Chondrocyte (in vitro differentiated cells): ENCODE measurements around the gene PXN. TPM values are rescaled to one million over a fixed set of nuclear protein-coding genes. Genes with fewer than 3 reads are reported as not detected.
A peak's percentile ranks its signal among the peaks of the same experiment; 100 is the strongest.
"Not testable (repeated sequence)": the region's sequence is repeated elsewhere in the genome, so short reads cannot be mapped to it uniquely, and the experiment has no call there.

Experiments used
- DNase-seq: peaks from one replicate; pipeline ENCODE4 v3.0.0; 2021; ENCODE audit warnings: mixed read lengths, low spot score
- H3K27ac Mint-ChIP-seq: one replicate; pipeline ENCODE4 v1.8.0; 2021; ENCODE audit warnings: mild to moderate bottlenecking, moderate library complexity, mixed read lengths; ENCODE audit not compliant: unreplicated experiment
- H3K27me3 Mint-ChIP-seq: 2 replicates; pipeline ENCODE4 v1.8.0; 2021; ENCODE audit warnings: low read depth, mixed read lengths
- H3K36me3 Mint-ChIP-seq: 2 replicates; pipeline ENCODE4 v1.8.0; 2021; ENCODE audit warnings: low read depth, mixed read lengths
- H3K4me1 Mint-ChIP-seq: 2 replicates; pipeline ENCODE4 v1.8.0; 2021; ENCODE audit warnings: low read depth, mild to moderate bottlenecking, mixed read lengths
- H3K4me3 Mint-ChIP-seq: one replicate; pipeline ENCODE4 v1.8.0; 2021; ENCODE audit warnings: mild to moderate bottlenecking, moderate library complexity, mixed read lengths; ENCODE audit not compliant: unreplicated experiment
- H3K9me3 Mint-ChIP-seq: 2 replicates; pipeline ENCODE4 v1.8.0; 2021; ENCODE audit warnings: low read depth, mixed read lengths
- total RNA-seq: library from RNA; stranded (reverse); gene quantifications from 3 replicates; pipeline ENCODE4 v1.2.1, GENCODE V29; 2021
- TF ChIP-seq, protein P1 (sequence below): fragments of 200-600 bp; sonication (generic); IDR thresholded peaks from 2 replicates; pipeline ENCODE4 v1.5.0; 2021; ENCODE audit warnings: antibody characterized with exemption, mild to moderate bottlenecking, moderate library complexity

PXN gene
- total RNA-seq, 1 donor from 2014 or later = 70.5 TPM

DNA sequence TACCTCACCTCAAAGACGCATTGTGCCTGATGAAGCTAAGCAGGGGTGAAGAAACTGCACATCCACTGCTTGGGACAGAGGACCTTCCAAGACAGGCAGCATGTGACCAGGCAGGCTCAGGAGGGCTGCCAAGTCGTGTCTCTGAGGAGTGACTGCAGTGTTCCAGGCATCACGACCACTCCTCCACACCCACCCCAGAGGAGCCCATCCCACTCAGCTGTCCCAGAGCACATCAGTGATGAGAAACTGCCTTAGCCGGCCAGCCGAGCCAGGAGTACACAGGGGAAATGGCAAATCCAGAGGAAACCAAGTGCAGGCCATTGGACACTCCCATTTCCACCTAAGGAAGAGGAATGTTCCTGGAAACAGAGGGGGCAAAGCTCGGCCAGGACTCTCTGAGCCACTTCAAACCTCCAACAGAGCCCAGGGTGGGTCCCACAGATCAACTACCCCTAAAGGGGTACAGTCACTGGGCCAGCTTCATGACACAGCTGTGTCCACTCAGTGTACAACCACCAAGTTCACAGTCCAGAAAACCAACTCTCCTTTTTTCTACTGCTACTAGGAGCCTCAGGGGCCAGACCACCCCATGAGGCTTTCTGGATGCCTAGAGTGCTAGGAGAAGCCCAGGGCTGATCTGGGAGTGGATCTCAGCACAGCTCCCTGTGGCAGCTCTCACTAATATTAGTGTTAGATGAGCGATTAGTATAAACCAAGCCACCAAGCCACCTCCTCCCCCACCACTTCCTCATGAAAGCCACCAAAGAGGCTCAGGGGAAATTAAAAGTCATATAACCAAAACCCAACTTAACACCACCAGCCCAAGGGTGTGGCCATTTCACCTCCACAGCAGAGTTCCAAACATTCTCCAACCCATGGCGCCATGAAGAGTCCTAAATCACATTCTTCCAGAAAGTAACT is 15.4 kb downstream of the PXN start:
- Mint-ChIP-seq H3K4me3 (no peak overlapping the region), H3K27ac (peak overlapping the region; percentile 76), H3K9me3 (no peaks in the 10 kb centered on the region), H3K4me1 (peaks cover 69% of the 10 kb centered on the region), H3K36me3 (peaks cover 7% of the 10 kb centered on the region), H3K27me3 (no peaks in the 10 kb centered on the region)
- DNase-seq = no peak
- TF ChIP-seq, protein P1, sequence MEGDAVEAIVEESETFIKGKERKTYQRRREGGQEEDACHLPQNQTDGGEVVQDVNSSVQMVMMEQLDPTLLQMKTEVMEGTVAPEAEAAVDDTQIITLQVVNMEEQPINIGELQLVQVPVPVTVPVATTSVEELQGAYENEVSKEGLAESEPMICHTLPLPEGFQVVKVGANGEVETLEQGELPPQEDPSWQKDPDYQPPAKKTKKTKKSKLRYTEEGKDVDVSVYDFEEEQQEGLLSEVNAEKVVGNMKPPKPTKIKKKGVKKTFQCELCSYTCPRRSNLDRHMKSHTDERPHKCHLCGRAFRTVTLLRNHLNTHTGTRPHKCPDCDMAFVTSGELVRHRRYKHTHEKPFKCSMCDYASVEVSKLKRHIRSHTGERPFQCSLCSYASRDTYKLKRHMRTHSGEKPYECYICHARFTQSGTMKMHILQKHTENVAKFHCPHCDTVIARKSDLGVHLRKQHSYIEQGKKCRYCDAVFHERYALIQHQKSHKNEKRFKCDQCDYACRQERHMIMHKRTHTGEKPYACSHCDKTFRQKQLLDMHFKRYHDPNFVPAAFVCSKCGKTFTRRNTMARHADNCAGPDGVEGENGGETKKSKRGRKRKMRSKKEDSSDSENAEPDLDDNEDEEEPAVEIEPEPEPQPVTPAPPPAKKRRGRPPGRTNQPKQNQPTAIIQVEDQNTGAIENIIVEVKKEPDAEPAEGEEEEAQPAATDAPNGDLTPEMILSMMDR = no peak

DNA sequence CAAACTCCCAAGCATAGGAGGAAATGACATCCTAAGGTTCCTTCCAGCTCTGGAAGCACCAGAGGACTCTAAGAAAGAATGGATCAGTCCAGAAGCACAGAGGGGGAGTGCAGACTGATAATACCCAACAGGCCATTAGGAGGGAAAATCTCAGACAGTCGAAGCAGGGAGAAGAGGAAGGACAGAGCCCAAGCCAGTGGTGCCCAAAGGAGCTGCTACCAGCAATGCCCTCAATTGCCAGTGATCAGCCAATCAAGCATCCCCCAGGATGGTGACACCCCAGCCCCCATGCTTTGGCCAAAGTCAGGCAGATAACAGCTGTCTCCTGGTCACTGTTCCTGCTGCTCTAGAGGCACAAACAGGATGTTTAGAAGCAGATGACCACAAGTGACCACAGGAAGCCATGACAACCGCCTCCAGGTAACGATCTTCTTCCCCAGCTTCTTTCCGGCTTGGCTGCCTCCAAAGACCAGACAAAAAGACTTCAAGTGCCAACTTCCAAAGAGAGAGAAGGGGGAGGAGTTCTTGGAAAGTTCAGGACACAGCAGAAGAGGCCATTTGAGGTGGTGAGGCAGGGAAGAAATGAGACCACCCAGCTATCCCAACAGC is 16.2 kb downstream of the PXN start:
- H3K27ac Mint-ChIP-seq = peak overlapping the region; percentile 49
- H3K9me3 Mint-ChIP-seq = no peaks in the 10 kb centered on the region
- no peaks in the 10 kb centered on the region for H3K27me3 Mint-ChIP-seq
- TF ChIP-seq, protein P1 = no peak
- H3K4me1 Mint-ChIP-seq = peaks cover 69% of the 10 kb centered on the region
- peaks cover 2% of the 10 kb centered on the region for H3K36me3 Mint-ChIP-seq
- H3K4me3 Mint-ChIP-seq = no peak overlapping the region
- no peak for DNase-seq

DNA sequence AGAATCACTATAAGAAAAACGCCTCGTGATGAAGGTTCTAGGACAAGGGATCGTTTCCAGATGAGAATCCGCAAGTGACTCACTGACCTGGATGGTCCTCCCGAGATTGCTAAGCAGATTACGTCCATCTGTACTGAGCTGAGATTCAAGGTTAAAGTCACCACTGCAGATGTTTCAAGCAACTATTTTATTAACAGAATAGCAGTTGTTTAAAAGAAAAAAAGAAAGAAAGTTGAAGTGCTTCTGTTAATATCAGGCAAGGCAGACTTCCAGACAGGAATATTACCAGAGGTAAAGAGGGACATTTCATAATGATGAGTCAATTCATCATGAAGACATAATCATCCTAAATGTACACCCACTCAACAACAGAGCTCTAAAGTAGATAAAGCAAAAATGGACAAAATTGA is 17.9 kb downstream of the PXN start:
- no peak for DNase-seq
- TF ChIP-seq, protein P1 = no peak
- Mint-ChIP-seq H3K4me1 (peaks cover 77% of the 10 kb centered on the region), H3K27ac (peak overlapping the region; percentile 49), H3K36me3 (peaks cover 2% of the 10 kb centered on the region), H3K9me3 (no peaks in the 10 kb centered on the region), H3K4me3 (no peak overlapping the region), H3K27me3 (no peaks in the 10 kb centered on the region)

DNA sequence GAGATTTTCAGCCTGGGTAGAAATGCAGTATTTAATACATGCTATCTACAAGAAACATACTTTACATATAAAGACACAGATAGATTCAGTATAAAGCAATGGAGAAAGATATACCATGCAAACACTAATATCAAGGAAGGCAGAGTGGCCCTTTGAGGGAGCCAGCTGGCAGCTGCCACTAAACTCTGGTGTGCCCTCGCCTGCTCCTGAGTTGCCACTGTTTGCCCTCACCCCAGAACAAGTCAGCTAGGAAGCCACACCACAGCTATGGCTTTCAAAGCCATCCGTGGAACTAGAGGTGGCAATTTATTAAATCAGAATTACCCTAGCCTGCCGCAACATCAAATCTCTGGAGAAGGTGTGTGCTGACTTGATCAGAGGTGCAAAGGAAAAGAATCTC is 18.3 kb downstream of the PXN start:
- no peaks in the 10 kb centered on the region for H3K27me3 Mint-ChIP-seq
- no peak overlapping the region for H3K4me3 Mint-ChIP-seq
- DNase-seq = no peak

GRCh38 chr12:120246705-120247104 is 18.8 kb downstream of the PXN start:
- not testable (repeated sequence) for H3K36me3 Mint-ChIP-seq, H3K4me3 Mint-ChIP-seq, DNase-seq, H3K27me3 Mint-ChIP-seq, H3K9me3 Mint-ChIP-seq
- Mint-ChIP-seq H3K27ac (peak overlapping the region; percentile 49), H3K4me1 (peaks cover 77% of the 10 kb centered on the region)

More for the DNA sequence above, 18.3 kb downstream of the PXN start:
- Mint-ChIP-seq H3K36me3 (peaks cover 2% of the 10 kb centered on the region), H3K27ac (peak overlapping the region; percentile 49), H3K4me1 (peaks cover 77% of the 10 kb centered on the region), H3K9me3 (no peaks in the 10 kb centered on the region)
- TF ChIP-seq, protein P1 = no peak
